NCI-H2196 (cell line): ENCODE results near the gene IDI1.
"Not testable (repeated sequence)": the region's sequence is repeated elsewhere in the genome, so short reads cannot be mapped to it uniquely, and the experiment has no call there.

ENCODE experiments used
- DNase-seq: peaks from one replicate; lab custom pipeline; 2025; ENCODE audit not compliant: unreplicated experiment; lab: John Stamatoyannopoulos, UW

IDI1 gene

DNA sequence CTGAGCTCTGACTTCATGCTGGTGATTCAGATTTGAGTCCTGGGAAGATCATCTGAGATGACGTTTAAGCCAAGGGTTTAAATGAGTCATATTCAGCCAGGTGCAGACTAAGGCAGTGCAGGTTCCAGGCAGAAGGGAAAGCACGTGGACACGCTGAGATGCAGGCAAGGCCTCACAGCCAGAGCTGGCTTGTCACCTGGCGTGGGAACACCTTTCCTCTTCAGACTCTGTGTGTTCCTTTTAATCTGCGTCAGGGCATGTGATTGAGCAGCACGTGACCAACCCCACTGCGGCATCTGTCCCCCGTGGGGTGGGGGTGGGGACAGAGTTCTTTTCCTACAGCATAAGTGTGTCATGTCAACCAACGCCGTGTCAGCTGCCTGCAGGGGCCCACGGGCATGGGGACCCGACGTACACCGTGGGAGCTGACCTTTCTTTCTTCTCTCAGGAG is 12.6 kb downstream of the IDI1 start:
- peak; percentile 25 for DNase-seq

DNA sequence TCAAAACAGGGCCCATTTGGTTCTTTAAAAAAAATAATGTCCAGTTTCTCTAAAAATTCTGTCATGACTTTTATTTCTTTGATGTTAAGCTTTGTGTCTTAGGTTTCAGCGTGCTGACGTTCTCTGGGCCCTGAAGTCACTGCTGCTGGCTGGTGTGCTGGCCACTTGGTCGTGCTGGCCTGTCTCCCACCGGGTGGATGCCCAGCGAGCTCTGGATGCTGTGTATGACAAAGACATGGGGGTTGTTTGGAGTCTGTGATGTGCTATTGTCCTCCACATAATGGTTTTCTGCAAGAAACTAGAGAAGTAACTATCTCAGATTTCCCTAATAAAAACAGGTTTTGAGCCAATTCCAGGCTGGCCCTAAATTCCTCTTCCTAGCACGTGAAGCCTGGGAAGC is 13.7 kb downstream of the IDI1 start:
- no peak for DNase-seq

DNA sequence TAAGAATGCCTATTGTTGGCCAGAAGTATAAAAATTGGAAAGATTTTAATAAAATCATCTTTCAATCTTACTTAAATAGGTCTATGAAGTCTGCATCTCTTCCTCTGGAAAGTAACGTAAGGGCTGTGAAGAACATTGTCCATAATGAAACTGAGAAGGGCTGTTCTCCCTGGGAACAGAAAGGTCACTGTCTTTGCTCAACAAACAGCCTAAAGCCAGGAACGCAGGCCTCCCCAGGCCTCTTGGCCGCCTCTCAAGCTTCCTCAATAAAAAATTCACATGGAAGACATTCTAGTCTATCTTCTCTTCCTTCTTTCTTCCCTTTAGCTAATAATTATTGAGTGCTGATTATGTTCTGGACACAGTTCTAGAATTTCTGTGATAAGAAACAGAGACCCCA is 14.2 kb downstream of the IDI1 start:
- no peak for DNase-seq

DNA sequence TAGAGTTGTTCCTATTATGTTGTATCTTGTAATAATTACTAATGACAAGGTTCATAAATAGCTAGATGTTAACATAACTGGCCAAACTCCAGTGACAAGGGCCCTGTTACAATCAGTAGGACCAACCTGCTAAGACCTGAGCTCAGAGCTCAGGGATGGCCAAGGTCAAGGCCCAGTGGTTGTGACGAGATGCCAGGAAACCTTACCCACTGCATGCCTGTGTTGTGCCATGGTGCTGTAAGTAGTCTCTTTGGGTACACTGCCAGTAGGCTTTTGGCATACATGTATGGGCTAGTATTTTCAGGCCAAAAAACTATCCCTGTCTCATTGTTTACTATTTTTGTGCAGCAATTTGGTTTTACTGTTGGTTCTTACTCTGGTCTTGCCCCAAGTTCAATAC is 15.3 kb downstream of the IDI1 start:
- no peak for DNase-seq

DNA sequence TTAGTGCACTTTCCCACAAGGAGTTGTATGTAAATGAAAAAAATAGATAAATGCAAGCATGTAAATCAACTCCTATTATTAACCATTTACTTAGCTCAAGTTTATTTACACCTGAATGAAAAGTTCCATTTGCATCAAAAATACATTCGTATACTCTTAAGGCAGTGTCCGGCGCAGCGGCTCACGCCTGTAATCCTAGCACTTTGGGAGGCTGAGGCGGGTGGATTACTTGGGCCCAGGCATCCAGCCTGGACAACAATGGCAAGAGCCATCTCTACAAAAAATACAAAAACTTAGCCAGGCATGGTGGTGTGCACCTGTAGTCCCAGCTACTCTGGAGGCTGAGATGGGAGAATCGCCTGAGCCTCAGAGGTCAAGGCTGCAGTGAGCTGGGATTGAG is 19.1 kb downstream of the IDI1 start:
- DNase-seq, result no peak

DNA sequence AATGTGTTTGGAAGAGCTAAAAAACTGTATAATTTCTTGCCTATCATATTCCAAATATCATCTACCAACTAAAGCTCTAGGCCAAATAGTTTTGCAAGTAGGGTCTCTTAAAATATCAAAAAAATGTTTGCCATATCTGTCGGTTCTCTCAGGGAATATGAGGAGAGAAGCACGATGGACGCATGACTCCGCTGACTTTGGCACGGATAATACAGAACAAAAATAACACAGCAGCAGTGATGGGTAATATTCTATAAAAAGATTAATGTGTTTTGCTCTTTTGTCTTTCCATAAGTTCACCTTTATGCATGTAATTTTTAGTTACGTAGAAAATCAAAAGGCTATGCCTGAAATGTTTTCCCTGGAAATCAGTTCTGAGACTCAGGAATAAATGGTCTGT is 22.3 kb downstream of the IDI1 start:
- DNase-seq, result no peak

DNA sequence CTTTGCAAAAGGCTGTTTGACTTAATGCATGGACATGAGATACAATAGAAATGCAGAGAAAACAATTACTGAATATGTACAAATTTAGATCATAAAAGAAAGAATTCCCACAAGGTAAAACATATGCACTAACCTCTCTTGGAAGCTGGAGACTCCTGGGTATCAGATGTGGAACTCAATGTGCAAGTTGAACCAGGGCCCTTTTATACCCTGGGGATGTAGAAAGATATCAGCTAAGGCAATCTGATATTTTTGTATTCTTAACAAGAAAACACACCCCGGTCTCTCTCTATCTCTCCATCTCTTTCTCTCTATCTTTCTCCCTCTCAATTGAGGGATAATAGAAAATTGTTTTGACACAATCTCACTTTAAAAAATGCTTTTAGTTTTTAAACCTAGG is 23.2 kb downstream of the IDI1 start, which contains the start of gene IDI2:
Gene IDI2 (minus strand): TSS at position 177 of the 400 bp plus-strand sequence. CDS start 1,136 bp downstream, outside the sequence.
- no peak for DNase-seq

DNA sequence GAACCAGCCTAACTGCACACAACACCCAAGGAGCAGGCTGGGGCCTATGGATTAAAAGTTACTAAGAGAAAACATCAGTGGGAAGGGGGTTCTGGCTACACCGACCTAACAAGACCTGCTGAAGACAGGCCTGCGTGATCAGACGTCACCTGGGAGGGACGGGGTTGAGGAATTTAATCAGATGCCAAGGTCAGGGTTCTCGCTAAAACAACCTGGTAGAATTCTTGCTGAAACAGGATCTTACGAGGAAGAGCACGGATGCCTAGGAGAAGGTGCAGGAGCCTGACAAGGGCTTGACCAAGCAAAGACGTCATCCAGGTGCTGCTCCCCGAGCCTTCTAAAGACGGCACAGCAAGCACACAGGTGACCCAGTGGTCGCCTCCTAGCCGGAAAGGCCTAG is 24.8 kb downstream of the IDI1 start:
- no peak for DNase-seq

DNA sequence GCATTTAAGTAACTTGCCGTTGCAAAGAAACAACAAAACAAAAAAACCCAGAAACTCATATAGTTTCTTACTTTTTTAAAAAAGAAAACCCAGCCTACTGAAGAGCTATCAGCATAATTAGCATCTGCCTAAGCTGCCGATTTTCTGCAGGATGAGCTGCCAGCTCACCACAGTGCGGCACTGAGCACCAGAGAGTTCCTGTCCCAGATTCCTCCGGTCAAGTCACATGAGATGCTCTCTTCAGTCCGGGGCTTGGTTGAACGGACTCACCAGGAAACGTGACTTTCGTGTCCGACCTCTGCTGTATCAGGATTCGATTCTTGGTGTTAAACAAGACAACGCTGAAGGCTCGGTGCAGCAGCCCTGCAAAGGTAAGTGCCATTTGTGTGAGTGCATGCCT is 26.5 kb downstream of the IDI1 start:
- no peak for DNase-seq

DNA sequence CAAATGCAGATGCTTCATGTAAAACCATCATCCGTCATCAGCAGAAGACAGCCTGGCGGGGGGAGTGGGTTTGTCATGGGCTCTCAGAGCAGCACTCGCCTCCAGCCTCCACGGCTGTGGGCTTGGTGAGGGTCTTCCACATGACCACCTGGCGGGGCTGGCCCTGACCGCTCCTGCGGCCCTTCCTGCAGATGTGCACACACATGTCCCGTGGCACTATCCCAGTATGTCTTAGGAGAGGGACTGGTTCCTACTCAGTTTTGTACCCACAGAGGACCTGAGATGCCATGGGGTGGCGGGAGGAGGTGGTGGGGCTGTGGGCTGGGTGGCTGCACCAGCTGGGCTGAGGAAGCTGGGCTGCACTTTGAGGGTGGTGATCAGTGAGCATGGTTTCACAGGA is 28.0 kb downstream of the IDI1 start:
- no peak for DNase-seq

DNA sequence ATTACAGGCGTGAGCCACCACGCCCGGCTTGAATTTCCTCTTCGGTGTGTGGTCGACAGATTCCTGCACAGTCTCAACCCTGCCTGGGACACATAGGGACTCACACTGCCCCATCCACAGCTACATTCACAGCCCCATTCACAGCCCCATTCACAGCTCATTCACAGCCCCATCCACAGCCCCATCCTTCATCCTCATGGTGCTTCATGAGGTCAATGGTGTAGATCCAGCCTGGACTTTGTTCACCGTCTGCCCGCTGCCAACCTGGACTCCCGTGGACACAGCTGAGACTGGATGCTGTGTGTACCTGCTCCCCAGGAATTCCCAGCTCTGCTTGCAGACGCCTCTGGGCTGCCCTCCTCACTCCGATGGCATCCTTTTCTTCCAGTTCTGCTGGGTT is 28.5 kb downstream of the IDI1 start:
- no peak for DNase-seq

DNA sequence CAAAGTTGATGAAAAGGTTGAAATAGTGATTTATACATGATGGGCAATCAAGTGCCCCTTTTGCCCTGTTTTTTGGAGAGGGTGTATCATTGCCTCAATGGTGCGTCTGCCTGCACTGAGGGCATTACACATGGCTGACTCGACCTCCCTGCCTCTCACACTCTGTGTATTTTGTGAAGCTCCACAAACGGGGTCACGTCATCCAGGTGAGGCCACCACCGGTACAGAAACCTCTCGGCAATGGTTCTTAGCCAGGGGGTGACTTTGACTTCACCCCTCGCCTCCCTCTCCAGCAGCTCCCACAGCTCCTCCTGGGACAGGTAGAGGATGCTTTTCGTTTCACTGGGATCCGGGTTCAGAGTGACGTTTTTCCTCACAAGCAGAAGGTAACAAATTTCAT is 29.6 kb downstream of the IDI1 start:
- no peak for DNase-seq

DNA sequence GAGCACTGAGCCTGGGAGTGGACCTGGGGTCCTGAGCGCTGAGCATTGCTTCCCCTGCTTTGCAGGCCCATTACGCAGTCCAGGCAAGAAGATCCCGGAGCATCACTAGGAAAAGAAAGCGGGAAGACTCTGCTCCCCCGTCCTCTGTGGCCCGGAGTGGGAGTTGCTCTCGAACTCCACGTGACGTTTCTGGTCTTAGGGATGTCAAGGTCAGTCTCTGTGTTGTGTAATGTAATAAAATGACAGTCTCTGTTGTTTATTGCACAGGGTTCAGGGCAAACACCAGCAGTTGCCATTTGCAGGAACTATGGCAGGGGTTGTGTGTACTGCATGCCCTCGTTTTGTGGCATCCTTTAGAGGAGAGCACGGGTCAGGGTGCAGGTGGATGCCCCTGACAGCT is 33.2 kb downstream of the IDI1 start:
- DNase-seq, result no peak

DNA sequence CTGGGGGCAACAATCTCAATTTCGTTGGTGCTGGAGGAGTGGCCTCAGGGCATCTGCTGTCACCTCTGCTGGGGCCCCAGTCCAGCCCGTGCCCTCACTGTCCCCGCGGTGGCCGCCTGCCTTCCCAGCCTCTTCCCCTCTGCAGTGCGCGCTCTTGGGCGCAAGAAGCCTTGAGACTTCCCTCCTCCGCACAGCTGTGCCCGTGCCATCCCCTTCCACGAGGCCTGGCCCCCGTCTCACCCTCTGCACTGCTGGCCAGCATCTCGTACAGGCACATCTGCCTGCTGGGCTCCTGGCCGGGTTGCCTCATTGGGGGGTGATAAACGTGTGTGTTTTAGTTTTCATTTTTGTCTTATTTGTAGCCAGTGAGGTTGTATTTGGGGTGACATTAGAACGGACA is 37.2 kb downstream of the IDI1 start:
- DNase-seq, result no peak

DNA sequence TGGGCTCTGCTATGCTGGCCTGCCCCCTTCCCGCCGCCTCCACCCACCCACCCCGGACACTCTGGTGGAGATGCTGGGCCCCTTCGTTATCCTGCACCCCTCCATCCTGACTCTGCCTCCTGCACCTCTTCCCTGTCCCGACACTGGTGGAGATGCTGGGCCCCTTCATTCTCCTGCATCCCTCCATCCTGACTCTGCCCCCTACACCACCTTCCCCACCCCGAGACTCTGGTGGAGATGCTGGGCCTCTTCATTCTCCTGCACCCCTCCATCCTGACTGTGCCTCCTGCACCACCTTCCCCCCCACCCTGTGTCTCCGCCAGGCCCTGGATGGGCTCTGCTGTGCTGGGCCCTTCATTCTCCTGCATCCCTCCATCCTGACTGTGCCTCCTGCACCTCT is 38.2 kb downstream of the IDI1 start:
- DNase-seq, result no peak

DNA sequence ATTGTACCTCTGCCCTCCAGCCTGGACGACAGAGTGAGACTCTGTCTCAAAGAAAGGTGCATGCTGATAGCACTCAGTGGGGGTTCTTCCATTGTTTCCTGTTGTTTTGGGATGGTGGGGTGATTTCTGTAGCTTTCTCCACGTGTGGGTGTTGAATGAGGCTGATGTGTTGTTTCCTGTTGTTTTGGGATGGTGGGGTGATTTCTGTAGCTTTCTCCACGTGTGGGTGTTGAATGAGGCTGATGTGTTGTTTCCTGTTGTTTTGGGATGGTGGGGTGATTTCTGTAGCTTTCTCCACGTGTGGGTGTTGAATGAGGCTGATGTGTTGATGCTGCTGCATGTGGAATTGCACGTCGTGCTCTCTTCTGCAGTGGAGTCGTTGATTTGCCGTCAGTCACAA is 39.0 kb downstream of the IDI1 start:
- DNase-seq, result not testable (repeated sequence)

DNA sequence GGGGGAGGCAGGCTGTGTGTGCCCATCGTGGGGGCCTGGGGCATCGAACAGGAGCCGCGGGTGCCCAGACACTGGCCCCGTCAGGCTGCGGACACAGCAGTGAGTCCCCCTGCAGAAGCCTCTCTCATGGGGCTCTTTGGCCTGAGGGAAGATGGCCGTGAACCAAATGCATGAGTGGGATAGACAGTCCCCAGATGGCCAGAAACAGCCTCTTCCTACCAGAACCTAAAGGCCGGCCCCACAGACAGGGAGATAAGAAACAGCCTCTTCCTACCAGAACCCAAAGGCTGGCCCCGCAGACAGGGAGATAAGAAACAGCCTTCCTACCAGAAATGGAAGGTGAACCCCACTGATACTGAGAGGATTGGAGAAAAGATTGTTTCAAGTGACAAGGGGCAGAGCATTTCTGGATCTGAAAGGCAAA is 39.8 kb downstream of the IDI1 start:
- DNase-seq, result no peak

DNA sequence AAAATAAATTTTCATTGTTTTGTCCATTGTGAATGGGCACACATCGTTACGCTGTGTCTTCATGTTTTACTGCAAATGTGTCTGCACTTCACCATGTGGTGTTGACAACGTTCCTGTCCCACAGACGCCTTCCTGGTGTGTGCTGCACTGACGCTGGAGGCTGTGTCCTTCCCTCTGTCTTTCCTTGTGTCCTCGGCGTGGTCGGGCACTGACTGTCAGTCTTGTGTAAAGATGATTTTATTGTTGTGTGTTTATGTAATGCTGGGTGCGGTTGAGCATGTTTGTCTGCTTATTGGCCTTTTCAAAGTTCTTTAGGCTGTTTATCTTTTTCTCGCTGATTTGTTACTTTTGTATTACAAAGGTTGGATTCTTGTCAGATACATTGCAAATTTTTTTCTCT is 41.3 kb downstream of the IDI1 start:
- DNase-seq, result no peak

DNA sequence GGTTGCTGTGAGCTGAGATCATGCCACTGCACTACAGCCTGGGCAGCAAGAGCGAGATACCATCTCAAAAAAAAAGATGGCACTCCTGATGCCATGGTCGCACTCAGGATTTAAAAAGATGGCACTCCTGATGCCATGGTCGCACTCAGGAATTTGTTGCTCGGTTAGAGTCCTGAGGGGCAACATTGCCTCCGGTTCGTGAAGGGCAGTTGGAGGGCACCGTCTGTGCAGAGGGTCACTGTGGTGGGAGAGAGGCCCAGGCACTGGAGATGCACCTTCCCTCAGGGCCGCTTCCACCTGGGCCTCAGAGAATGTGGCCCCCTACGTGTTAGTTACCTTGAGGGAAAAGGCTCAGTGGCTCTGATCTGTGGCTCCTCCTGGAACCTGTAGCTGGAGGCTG is 42.3 kb downstream of the IDI1 start:
- no peak for DNase-seq

DNA sequence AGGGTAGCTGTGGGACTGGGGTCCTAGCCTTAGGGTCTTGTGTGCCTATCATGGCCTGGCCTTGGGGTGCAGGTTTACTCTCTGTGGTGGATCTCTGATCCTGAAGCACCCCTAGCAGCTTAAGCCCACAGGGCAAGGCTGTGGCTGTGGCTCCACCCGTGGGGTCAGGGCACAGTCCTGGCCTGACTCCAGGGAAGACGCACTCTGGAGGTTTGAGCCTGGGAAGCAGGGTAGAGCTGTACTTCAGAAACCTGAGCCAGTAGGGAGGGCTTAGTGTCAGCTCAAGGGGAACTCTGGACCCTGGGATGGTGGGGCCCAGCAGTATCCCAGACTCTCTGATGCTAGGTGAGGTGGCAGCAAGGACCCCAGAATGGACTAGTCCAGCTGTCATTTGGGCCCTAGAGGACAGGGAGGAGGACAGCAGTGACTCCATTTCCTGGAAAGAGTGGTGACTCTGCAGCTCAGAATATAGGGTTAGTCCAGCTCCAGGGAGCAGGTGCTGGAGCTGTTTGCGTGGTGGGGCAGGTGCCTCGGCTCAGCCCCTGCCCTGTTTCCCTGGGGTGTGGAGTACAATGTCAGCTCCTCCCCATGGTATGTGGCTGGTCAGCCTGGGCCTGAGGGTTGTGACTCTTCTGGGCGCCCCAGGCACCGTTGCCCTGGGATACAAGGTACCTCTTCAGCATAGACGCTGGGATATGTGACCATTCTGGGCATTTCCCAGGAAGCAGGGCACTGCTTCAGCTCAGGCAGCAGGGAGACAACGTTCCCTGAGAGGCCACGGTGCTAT is 44.8 kb downstream of the IDI1 start:
- no peak for DNase-seq

DNA sequence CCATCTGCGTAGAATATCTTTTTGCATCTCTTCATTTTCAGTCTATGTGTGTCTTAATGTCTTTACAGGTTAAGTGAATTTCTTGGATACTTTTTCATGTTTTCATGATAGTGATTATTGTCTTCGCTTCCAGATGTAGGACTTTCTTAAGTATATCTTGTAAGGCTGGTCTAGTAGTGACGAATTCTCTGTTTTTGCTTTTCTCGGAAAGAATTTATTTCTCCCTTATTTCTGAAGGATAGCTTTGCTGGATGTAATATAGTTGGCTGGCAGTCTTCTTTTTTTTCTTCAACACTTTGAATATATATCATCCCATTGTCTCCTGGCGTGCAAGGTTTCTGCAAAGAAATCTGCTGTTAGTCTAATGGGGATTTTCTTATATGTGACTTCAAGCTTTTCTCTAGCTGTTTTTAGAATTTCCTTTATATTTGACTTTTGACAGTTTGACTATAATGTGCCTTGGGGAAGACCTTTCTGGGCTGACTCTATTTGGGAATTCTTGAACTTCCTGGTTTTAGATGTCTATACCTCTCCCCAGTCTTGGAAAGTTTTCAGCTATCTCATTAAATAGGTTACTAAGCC is 46.4 kb downstream of the IDI1 start:
- no peak for DNase-seq

DNA sequence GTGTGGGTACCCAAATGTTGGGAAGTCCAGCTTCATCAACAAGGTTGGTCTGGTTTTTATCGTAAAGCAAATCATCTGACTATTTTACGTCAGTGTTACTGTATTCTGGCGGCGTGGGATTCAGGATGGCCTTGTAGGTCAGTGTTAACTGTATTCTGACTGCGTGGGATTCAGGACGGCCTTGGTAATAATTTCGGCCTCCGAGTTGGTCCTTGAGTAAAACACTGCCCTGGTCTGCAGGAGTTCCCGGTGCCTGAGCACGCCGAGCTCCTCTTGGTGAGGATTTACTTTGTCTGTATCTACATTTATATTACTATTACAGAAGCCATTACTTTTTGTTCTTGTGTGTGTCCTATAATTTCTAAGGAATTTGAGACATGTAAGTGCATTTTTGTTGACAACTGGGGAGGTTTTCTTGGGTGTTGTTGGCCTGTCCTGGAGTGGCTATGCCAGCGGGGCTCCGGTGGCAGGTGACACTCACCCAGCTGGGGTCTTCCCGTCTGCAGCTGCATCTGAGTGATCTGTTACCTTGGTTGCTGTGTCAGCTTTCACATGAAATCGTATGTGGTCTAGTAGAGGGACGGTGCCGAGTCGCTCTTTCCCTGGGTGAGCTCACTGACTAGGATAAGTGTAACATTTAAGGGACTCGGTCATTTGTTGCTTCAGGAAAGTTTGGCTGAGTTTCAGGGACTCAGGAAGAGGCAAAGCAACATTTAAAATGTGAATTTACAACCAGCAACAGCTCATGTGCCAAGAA is 51.5 kb downstream of the IDI1 start:
- DNase-seq, result no peak
